ENCODE results near the gene PNN.
"Not testable (repeated sequence)": the region's sequence is repeated elsewhere in the genome, so short reads cannot be mapped to it uniquely, and the experiment has no call there.

Gene PNN

DNA sequence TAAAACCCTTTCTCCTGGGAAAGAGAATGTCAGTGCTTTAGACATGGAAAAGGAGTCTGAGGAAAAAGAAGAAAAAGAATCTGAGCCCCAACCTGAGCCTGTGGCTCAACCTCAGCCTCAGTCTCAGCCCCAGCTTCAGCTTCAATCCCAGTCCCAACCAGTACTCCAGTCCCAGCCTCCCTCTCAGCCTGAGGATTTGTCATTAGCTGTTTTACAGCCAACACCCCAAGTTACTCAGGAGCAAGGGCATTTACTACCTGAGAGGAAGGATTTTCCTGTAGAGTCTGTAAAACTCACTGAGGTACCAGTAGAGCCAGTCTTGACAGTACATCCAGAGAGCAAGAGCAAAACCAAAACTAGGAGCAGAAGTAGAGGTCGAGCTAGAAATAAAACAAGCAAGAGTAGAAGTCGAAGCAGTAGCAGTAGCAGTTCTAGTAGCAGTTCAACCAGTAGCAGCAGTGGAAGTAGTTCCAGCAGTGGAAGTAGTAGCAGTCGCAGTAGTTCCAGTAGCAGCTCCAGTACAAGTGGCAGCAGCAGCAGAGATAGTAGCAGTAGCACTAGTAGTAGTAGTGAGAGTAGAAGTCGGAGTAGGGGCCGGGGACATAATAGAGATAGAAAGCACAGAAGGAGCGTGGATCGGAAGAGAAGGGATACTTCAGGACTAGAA is 6.1 kb downstream of the PNN start:
- Histone ChIP-seq H3K36me3 (ENCODE audit: low read depth) (peaks cover 91% of the 10 kb centered on the region), H3K27ac (ENCODE audit: poor library complexity, severe bottlenecking) (peak overlapping the region; percentile 2), H3K4me3 (ENCODE audit: severe bottlenecking) (no peak overlapping the region), H3K27me3 (ENCODE audit: insufficient read depth, poor library complexity, severe bottlenecking) (no peaks in the 10 kb centered on the region), H3K4me1 (ENCODE audit: insufficient read depth, poor library complexity, severe bottlenecking) (peaks cover 6% of the 10 kb centered on the region), H3K9me3 (ENCODE audit: severe bottlenecking) (no peaks in the 10 kb centered on the region)
- TF ChIP-seq, protein P1, sequence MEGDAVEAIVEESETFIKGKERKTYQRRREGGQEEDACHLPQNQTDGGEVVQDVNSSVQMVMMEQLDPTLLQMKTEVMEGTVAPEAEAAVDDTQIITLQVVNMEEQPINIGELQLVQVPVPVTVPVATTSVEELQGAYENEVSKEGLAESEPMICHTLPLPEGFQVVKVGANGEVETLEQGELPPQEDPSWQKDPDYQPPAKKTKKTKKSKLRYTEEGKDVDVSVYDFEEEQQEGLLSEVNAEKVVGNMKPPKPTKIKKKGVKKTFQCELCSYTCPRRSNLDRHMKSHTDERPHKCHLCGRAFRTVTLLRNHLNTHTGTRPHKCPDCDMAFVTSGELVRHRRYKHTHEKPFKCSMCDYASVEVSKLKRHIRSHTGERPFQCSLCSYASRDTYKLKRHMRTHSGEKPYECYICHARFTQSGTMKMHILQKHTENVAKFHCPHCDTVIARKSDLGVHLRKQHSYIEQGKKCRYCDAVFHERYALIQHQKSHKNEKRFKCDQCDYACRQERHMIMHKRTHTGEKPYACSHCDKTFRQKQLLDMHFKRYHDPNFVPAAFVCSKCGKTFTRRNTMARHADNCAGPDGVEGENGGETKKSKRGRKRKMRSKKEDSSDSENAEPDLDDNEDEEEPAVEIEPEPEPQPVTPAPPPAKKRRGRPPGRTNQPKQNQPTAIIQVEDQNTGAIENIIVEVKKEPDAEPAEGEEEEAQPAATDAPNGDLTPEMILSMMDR (IDR thresholded peaks at IDR 0.05; ENCODE audit: poor library complexity, severe bottlenecking): no peak
- ATAC-seq (ENCODE audit: low read depth): no peak
- no peak for DNase-seq (ENCODE audit: low spot score)

DNA sequence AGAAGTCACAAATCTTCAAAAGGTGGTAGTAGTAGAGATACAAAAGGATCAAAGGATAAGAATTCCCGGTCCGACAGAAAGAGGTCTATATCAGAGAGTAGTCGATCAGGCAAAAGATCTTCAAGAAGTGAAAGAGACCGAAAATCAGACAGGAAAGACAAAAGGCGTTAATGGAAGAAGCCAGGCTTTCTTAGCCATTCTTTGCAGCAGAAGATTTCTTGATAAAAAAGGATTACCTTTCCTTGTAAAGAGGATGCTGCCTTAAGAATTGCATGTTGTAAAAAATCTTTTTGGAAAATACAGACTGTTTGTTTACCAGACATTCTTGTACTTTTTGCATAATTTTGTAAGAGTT is 6.6 kb downstream of the PNN start:
- peak overlapping the region; percentile 2 for H3K27ac ChIP-seq (ENCODE audit: poor library complexity, severe bottlenecking)
- peaks cover 88% of the 10 kb centered on the region for H3K36me3 ChIP-seq (ENCODE audit: low read depth)
- H3K4me1 ChIP-seq (ENCODE audit: insufficient read depth, poor library complexity, severe bottlenecking): peaks cover 1% of the 10 kb centered on the region
- no peak for ATAC-seq (ENCODE audit: low read depth)
- H3K4me3 ChIP-seq (ENCODE audit: severe bottlenecking): no peak overlapping the region
- TF ChIP-seq, protein P1 (IDR thresholded peaks at IDR 0.05; ENCODE audit: poor library complexity, severe bottlenecking): no peak
- H3K9me3 ChIP-seq (ENCODE audit: severe bottlenecking): no peaks in the 10 kb centered on the region
- DNase-seq (ENCODE audit: low spot score): no peak
- no peaks in the 10 kb centered on the region for H3K27me3 ChIP-seq (ENCODE audit: insufficient read depth, poor library complexity, severe bottlenecking)

DNA sequence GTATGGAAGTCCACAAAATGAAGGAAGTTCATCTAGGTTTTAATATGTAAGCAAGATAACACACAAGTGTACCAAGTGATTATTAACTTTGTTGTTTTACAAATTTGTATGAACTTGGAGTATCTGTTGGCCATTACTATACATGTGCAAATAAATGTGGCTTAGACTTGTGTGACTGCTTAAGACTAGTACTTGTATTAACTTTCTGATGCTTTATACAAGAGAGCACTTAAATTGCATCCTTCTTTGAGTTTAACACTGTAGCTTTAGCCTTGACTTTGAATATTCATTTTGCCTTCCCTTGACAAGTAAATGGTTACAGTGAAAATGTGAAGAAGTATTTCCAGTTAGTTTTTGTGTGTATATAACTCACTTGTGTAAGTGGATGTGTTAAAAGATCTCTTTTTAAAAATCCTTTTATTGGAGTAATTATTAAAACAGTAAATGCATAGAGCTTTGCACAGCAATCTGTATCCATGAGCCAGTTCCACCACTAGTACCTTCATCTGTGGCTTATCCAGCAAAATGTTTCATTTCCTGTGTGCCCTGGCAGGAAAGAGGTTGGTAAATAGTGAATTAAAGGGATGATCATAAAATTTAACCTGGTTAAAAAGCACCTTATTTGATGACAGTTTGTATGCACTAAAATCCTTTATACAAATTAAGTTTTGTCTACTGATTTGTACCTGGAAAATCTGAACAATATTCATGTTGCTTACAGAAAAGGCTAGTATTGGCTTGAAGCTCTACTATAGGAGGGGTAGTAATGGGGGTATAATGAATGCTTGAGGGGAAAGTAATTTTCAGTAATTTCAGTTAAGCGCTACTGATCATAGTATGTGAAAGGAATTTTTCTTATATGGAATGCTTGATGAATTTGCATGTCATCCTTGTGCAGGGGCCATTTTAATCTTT is 8.0 kb downstream of the PNN start:
- no peaks in the 10 kb centered on the region for H3K27me3 ChIP-seq (ENCODE audit: insufficient read depth, poor library complexity, severe bottlenecking)
- no peak overlapping the region for H3K27ac ChIP-seq (ENCODE audit: poor library complexity, severe bottlenecking)
- ATAC-seq (ENCODE audit: low read depth) (no peak), DNase-seq (ENCODE audit: low spot score) (no peak)
- no peak overlapping the region for H3K4me3 ChIP-seq (ENCODE audit: severe bottlenecking)
- H3K4me1 ChIP-seq (ENCODE audit: insufficient read depth, poor library complexity, severe bottlenecking): peaks cover 5% of the 10 kb centered on the region
- H3K9me3 ChIP-seq (ENCODE audit: severe bottlenecking): no peaks in the 10 kb centered on the region
- TF ChIP-seq, protein P1 (IDR thresholded peaks at IDR 0.05; ENCODE audit: poor library complexity, severe bottlenecking): no peak
- H3K36me3 ChIP-seq (ENCODE audit: low read depth): peaks cover 79% of the 10 kb centered on the region

DNA sequence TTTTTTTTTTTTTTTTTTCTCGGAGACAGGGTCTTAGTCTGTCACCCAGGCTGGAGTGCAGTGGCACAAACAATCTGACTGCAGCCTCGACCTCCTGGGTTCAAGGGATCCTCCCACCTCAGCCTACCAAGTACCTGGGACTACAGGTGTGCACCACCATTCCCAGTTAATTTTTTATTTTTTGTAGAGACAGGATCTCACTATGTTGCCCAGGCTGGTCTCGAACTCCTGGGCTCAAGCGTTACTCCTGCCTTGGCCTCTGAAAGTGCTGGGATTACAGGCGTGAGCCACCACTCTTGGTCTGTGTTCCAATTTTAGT is 8.6 kb downstream of the PNN start:
- not testable (repeated sequence) for ATAC-seq (ENCODE audit: low read depth); DNase-seq (ENCODE audit: low spot score); H3K9me3 ChIP-seq (ENCODE audit: severe bottlenecking); H3K27me3 ChIP-seq (ENCODE audit: insufficient read depth, poor library complexity, severe bottlenecking); H3K27ac ChIP-seq (ENCODE audit: poor library complexity, severe bottlenecking); H3K4me3 ChIP-seq (ENCODE audit: severe bottlenecking)
- peaks cover 12% of the 10 kb centered on the region for H3K4me1 ChIP-seq (ENCODE audit: insufficient read depth, poor library complexity, severe bottlenecking)
- peaks cover 73% of the 10 kb centered on the region for H3K36me3 ChIP-seq (ENCODE audit: low read depth)

DNA sequence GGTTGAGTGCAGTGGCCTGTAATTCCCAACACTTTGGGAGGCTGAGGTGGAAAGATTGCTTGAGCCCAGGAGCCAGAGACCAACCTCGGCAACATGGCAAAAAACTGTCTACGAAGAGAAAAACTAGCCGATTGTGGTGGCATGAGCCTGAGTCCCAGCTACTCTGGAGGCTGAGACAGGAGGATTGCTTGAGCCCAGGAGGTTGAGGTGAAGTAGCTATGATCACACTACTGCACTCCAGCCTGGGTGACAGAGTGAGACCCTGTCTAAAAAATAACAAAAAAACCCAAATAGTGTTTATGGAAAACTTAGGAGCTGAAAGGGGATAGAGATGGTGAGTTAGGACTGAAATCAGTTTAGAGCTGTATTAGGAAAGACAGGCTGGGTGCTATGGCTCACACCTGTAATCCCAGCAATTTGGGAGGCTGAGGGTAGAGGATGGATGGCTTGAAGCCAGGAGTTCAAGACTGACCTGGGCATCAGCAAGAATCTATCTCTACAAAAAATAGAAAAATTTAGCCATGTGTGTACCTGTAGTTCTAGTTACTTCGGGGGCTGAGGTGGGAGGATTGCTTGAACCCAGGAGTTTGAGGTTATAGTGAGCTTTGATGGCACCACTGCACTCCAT is 9.7 kb downstream of the PNN start:
- ATAC-seq (ENCODE audit: low read depth) (no peak; the same call in 2 of the 3 replicates), DNase-seq (ENCODE audit: low spot score) (no peak)
- no peak overlapping the region for H3K4me3 ChIP-seq (ENCODE audit: severe bottlenecking)
- no peaks in the 10 kb centered on the region for H3K27me3 ChIP-seq (ENCODE audit: insufficient read depth, poor library complexity, severe bottlenecking)
- H3K27ac ChIP-seq (ENCODE audit: poor library complexity, severe bottlenecking): no peak overlapping the region
- H3K4me1 ChIP-seq (ENCODE audit: insufficient read depth, poor library complexity, severe bottlenecking): peaks cover 12% of the 10 kb centered on the region
- TF ChIP-seq, protein P1 (IDR thresholded peaks at IDR 0.05; ENCODE audit: poor library complexity, severe bottlenecking): no peak
- H3K9me3 ChIP-seq (ENCODE audit: severe bottlenecking): no peaks in the 10 kb centered on the region
- peaks cover 62% of the 10 kb centered on the region for H3K36me3 ChIP-seq (ENCODE audit: low read depth)

All from RWPE2 (cell line).